Stimulated activated CD4-positive, alpha-beta T cell treated with anti-CD3 and anti-CD28 coated beads, Interleukin-12 subunit alpha, Interleukin-12 subunit beta, amount 100 ng/mL, for 24 hours (primary cell): ENCODE measurements around the gene NAA80.
"Not testable (repeated sequence)": the region's sequence is repeated elsewhere in the genome, so short reads cannot be mapped to it uniquely, and the experiment has no call there.

Source experiments
- DNase-seq, 2 experiments: peaks; one replicate each; pipeline ENCODE4 v3.0.0-alpha.2; 2020; ENCODE audit warnings: low read depth in 2 of 2

Gene NAA80

DNA sequence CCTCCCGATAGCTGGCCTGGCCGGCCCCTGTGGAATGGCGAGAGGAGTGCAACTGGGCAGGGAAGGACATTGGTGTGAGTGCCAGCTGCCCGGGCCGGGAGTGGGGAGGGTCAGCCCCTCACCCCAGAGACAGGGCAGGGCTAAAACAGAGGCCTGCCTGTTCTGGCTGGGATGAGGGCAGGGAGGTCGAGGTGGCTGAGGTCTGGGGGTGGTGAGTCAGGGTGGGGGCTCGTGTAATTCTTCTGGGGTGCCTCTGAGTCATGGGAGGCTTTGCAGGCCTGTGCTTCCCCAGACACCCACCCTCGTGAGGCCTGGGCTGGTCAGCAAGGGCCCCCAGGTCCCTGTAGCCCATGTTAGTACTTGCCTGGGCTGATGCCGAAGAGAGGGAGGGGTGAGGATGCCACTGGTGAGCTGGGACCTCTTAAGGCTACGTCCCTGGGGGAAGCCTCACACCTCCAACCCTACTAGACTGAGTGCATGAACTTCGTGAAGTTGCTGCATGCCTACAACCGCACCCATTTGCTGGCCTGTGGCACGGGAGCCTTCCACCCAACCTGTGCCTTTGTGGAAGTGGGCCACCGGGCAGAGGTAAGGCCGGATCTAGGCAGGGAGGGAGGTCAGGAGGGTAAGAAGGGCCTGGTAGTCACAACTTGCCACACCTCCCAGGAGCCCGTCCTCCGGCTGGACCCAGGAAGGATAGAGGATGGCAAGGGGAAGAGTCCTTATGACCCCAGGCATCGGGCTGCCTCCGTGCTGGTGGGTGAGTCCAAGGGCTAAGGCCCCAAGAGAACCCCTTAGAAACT is 28.6 kb downstream of the NAA80 start:
- no peak for DNase-seq

DNA sequence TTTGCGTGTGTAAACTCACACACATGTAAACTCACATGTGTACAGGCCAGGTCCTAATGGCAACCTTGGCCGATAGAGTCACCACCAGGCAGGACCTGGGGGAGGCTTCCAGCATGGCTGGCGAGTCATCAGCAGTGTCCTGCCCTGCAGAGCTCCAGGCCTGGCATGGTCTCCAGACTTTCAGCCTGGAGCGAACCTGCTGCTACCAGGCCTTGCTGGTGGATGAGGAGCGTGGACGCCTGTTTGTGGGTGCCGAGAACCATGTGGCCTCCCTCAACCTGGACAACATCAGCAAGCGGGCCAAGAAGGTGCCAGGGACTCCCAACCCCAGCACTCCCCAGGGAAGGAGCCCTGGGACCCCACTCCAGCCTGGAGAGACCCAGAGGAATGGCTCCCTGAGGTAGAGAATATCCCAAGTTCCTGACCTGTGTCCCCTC is 29.2 kb downstream of the NAA80 start:
- no peak for DNase-seq

GRCh38 chr3:50269460-50269859 is 29.7 kb downstream of the NAA80 start:
- no peak for DNase-seq

GRCh38 chr3:50268703-50269451 is 30.3 kb downstream of the NAA80 start, which contains the start of gene SEMA3B:
TSS of gene SEMA3B (plus strand) at chr3:50269147. CDS start at chr3:50269241, 94 bp downstream.
- no peak for DNase-seq

DNA sequence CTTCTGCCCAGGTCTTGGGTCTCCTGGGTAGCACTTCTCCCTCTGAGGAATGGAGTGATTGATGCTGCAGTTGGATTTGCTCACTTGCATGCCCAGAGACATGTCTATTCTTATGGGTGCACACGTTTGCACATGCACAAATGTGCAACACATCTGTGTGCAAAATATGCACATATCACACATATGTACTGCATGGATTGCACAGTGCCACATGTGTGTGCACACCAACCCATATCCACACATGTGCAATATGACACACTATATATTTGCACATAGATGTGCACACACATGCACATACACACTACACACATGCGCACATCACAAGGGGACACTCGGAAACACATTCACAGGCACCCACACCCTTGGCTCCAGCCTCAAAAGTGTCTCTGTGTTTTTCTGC is 30.9 kb downstream of the NAA80 start:
- DNase-seq = no peak

- DNase-seq = no peak
Observed at GRCh38 chr3:50267280-50267913, 31.8 kb downstream of the NAA80 start.

- DNase-seq = no peak
Observed at GRCh38 chr3:50266836-50267235, 32.4 kb downstream of the NAA80 start.

GRCh38 chr3:50266017-50266416 is 33.2 kb downstream of the NAA80 start:
- DNase-seq = no peak

- no peak for DNase-seq
Observed at GRCh38 chr3:50265571-50265970, 33.6 kb downstream of the NAA80 start.

GRCh38 chr3:50264964-50265485 is 34.2 kb downstream of the NAA80 start:
- no peak for DNase-seq

DNA sequence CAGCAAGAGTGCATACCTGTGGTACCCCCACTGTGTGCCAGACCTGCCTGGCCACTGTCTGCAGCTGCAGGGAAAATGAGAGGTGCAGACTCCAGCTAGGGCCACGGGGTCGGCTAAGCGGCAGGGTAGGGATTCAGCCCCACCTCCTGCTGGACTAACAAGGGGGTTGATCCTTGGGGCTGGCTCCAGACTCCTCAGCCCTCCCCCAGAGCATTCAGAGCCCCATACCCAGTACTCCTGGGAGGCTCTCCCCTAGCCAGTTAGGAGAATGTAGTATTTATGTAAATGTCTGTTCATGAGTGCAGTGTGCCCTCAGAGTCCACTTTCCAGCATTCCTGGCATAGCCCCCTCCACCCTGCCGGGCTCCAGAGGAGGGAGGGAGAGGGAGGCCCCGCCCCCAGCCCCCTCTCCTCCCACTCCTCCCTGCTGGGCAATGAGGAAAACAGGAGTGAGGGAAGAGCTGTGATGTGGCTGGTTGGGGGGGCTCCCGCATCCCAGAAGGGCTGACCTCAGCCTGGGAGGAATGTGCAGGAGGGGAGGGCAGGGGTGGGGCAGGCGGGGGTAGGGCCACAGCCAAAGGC is 34.7 kb downstream of the NAA80 start:
- no peak for DNase-seq

DNA sequence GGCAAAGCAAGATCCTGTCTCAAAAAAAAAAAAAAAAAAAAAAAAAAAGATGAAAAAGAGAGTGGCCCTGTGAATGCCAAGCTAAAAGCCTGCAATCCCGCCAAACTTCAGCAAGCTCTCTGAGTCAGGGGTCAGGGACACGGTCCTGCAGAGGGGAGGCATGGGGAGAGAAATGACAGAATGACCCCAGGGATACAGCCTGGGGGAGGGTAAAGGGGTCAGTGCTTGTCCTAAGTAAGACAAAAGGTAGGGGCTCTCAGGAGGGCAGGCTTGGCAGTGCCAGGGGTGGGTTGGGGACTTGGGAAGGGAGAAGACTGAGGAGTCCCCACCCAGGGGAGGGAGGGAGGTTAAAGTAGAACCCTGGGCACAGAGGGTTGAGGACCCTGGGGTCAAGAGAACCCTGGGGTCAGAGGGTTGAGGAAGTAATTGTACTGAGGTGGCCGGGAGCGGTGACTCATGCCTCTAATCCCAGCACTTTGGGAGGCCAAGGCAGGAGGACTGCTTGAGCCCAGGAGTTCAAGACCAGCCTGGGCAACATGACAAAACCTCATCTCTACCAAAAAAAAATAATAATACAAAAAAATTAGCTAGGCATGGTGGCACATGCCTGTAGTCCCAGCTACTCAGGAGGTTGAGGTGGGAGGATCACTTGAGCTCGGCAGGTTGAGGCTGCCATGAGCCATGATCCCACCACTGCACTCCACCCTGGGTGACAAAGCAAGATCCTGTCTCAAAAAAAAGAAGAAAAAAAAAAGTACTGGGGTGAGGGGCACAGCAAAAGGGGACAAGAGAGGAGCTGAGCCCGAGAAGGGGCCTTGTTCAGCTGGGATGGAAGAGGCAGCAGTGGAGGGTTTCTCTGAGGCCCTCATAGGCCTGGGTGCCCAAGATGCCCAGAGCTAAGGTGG is 35.5 kb downstream of the NAA80 start:
- no peak for DNase-seq

GRCh38 chr3:50262778-50263177 is 36.4 kb downstream of the NAA80 start:
- no peak for DNase-seq

DNA sequence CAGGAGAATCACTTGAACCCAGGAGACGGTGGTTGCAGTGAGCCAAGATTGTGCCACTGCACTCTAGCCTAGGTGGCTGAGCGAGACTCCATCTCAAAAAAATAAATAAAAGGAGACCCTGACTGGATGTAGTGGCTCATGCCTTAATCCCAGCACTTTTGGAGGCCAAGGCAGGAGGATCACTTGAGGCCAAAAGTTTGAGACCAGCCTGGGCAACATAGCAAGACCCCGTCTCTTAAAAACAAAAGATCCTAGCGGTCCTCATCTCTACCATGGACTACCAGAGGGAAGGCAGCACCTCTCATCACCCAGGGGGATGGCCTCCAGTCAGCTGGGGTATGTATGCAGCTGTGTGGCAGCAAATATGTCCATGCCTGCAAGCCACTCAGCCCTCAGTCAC is 37.0 kb downstream of the NAA80 start:
- DNase-seq = not testable (repeated sequence)

DNA sequence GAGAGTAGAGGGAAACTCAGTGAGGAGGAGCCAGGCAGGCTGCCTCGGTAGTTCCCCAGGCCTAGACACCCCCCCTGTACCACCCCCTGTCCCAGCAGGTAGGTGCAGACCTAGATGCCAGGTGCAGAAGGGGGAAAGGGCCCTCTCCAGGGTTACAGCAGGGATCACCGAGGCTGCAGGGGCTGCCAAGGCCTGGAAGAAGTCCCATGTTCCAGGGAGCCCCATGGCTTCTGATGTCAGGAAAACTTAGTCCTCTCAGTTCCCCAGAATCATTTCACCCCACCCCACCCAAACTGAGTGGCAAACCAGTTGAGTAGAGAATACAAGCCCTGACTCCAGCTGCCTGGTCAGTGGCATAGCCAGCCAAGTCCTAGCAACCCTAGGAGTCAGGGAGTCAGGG is 37.7 kb downstream of the NAA80 start:
- DNase-seq = no peak

DNA sequence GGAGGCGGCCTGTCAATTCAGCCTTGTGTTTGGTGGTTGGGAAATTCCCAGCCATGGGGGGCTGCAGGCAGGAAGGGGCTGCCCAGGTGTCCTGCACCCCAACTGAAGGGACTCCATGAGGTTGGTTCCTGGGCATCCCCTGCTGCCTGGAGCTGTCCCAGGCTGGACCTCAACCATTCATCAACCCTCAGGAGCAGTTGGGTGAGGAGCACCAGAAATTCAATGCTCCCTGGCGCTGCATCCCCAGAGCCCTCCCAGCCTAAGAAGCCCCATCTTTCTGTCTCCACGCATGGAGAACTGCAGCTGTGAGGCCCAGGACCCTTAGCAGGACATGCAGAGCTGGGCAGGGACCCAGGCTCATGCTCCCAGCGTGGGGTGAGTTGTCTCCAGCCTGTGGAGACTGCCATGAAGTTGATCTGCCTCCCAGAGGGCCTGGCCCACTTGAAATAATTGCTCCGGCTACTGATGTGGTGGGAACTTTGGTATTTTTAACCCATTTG is 38.2 kb downstream of the NAA80 start:
- no peak for DNase-seq

DNA sequence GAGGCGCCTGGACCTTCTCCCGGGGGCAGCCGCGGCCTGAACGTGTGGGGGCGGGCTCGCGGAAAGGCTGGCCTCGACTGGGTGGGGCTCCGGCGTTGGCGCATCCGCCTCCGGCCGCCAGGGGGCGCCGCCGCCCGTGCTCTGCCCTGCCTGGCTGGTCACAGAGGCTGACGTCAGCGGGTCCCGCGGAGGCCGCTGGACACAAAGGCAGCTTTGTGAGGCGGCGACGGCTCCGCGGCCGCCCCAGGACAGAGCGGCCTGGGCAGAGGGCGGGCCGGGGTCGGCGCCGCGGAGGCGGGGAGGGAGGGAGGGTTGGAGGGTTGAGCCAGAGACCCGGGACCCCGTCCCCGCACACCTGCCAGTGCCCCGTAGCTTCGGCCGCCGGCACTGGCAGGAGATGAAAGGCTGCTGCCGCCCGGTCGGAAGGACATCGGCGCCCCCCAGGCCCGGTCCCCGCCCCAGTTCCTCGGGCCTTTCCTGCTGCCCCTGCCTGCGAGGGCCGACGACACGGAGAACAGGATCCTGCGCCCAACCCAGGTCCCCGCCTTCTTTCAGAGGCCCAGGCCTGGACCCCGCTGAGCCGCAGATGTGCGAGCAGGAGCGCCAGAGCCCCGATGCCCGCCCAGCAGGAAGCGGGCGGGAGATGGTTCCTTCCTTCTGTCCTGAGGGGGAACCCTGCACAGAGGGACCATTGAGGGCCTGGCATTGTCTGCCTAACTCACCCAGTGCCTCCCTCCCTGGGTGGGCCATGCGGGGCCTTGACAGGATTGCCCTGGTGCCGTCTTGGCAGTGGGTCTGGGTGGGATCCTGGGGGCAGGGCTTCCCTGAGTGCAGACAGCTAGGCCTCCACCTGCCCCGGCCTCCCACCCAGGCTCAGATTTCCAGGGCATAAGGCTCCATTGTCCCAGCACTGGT is 38.9 kb downstream of the NAA80 start:
- peak; percentile 70 to 79 for DNase-seq

- no peak for DNase-seq
Observed at GRCh38 chr3:50259432-50260026, 39.7 kb downstream of the NAA80 start.

DNA sequence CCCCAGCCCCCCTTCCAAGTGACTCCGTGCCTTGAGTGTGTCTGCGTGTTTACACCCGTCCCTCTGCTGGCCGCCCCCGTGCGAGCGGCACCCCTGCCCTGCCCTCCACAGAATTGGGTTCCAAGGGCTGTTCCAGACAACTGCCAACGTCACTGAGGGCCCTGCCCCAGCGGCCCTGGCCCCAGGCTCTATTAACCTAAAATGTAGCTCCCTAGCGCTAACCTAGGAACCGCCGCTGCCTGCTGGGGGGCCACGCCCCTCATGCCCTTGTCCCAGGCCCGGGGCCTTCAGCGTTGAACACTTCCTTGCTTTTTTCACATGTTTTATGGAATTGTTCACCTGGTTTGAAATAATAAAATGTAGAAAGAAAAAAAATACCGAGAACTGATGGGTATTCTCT is 40.2 kb downstream of the NAA80 start:
- no peak for DNase-seq
